HEK293T (cell line): Measurements from ENCODE around the gene TRIL.

ENCODE experiments used
- LEF1 ChIP-seq: fragments of 450-650 bp; IDR thresholded peaks from 2 replicates; pipeline ENCODE4 v1.6.1; 2017; ENCODE audit warnings: mild to moderate bottlenecking, borderline replicate concordance
- TF ChIP-seq, protein P1 (sequence below): fragments of 450-650 bp; IDR thresholded peaks from 2 replicates; pipeline ENCODE4 v1.6.1; 2016

DNA sequence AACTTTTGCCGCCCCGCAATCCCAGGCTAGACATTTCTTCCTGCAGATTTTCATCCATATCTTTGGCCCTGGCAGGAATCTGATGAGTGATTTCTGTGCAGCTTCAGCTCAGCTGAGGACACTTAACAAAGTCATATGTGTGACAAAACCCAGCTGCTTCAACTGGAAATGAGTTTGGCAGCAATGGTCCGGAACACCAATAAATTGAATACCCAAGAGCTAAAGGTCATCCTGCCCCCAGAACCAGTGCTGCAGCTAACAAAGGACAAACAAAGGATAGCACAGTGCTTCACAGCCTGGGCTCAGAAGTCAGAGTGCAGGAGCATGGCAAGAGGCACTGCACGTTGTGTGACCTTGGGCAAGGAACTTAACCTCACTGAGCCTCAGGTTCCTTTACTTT is 40.0 kb upstream of the TRIL start:
- TF ChIP-seq LEF1: no peak
- TF ChIP-seq, protein P1, sequence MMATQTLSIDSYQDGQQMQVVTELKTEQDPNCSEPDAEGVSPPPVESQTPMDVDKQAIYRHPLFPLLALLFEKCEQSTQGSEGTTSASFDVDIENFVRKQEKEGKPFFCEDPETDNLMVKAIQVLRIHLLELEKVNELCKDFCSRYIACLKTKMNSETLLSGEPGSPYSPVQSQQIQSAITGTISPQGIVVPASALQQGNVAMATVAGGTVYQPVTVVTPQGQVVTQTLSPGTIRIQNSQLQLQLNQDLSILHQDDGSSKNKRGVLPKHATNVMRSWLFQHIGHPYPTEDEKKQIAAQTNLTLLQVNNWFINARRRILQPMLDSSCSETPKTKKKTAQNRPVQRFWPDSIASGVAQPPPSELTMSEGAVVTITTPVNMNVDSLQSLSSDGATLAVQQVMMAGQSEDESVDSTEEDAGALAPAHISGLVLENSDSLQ: no peak
